Thymus (tissue), 11 donors: Measurements from ENCODE around the gene EPOP. TPM values are rescaled to one million over a fixed set of nuclear protein-coding genes. Genes with fewer than 3 reads are reported as not detected.

Source experiments
- DNase-seq, 9 donors: peaks; one replicate each; pipeline ENCODE4 v3.0.0-alpha.2; 2013; ENCODE audit warnings: low spot score in 9 of 9, low read depth in 6 of 9, missing footprints in 1 of 9
- H3K27ac ChIP-seq, 2 donors: one replicate each; pipeline ENCODE4 v1.5.1; 2013; ENCODE audit warnings: control low read depth in 1 of 2, low read depth in 1 of 2, low read length in 1 of 2, mild to moderate bottlenecking in 1 of 2, moderate library complexity in 1 of 2
- H3K27me3 ChIP-seq, 2 donors: one replicate each; pipeline ENCODE4 v1.5.1; 2013; ENCODE audit warnings: low read length in 1 of 2; ENCODE audit not compliant: control insufficient read depth in 2 of 2, insufficient read depth in 1 of 2
- H3K36me3 ChIP-seq, 2 donors: one replicate each; pipeline ENCODE4 v1.5.1; 2013; ENCODE audit warnings: low read length in 1 of 2, mild to moderate bottlenecking in 1 of 2, moderate library complexity in 1 of 2; ENCODE audit not compliant: control insufficient read depth in 2 of 2, insufficient read depth in 2 of 2
- H3K4me1 ChIP-seq, 2 donors: one replicate each; pipeline ENCODE4 v1.5.1; 2013; ENCODE audit warnings: low read length in 2 of 2; ENCODE audit not compliant: control insufficient read depth in 2 of 2, insufficient read depth in 2 of 2
- H3K4me3 ChIP-seq, 2 donors: one replicate each; pipeline ENCODE4 v1.5.1; 2013; ENCODE audit warnings: low read length in 2 of 2, control low read depth in 1 of 2, mild to moderate bottlenecking in 1 of 2
- H3K9me3 ChIP-seq, 2 donors: one replicate each; pipeline ENCODE4 v1.5.1; 2013; ENCODE audit warnings: low read length in 1 of 2, mild to moderate bottlenecking in 1 of 2; ENCODE audit not compliant: control insufficient read depth in 2 of 2, insufficient read depth in 1 of 2
- WGBS: extraction: QIAGEN DNeasy Blood & Tissue Kit; methylation state at CpG from one replicate; pipeline ENCODE4 v1.1.7; 2013; 5-methylcytosine and 5-hydroxymethylcytosine counted together
- polyA plus RNA-seq: library from polyadenylated mRNA; stranded (reverse); fragments of 200-250 nt; gene quantifications from one replicate; pipeline ENCODE4 v1.2.3, GENCODE V29; 2013
- total RNA-seq: library from RNA; stranded (reverse); fragments of 120-200 nt; gene quantifications from one replicate; pipeline ENCODE4 v1.2.4, GENCODE V29; 2013
- donor health status: healthy.

Gene EPOP
- total and polyA plus RNA-seq, 2 donors, result 2.6 to 4.3 TPM

DNA sequence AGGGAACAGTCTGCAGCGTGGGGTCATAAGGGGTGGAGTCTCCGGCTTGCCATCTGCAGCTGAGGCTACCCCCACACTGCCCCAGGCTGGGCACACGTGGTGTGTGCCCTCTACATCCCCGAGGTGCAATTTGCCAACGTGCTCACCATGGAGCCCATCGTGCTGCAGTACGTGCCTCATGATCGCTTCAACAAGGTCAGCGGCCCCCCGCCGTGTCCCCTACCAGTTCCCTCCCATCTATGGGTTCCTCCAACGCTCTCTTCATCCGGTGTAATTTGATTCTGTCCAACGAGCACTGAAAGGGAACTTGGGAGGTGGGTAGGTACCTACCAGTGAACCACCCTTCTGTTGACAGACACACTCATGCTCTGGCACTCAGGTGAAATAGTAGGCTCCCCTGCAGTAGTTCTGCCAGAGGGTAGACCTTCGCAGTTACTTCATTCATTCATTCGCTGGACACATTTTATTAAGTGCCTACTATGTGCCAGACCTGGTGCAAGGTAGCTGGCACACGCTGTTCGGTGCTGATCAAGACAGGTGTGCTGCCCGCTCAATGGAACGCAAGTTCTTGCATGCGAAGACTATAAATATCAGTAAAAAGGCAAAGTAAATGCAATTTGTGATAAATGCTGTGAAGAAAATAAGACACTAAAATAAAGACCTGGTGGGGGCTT lies 33.1 kb upstream of the EPOP start:
- DNase-seq, result no peak
- peaks cover 17 to 50% of the 10 kb centered on the region in 2 donors for H3K4me1 ChIP-seq
- H3K9me3 ChIP-seq, result peaks cover 0 to 9% of the 10 kb centered on the region in 2 donors

DNA sequence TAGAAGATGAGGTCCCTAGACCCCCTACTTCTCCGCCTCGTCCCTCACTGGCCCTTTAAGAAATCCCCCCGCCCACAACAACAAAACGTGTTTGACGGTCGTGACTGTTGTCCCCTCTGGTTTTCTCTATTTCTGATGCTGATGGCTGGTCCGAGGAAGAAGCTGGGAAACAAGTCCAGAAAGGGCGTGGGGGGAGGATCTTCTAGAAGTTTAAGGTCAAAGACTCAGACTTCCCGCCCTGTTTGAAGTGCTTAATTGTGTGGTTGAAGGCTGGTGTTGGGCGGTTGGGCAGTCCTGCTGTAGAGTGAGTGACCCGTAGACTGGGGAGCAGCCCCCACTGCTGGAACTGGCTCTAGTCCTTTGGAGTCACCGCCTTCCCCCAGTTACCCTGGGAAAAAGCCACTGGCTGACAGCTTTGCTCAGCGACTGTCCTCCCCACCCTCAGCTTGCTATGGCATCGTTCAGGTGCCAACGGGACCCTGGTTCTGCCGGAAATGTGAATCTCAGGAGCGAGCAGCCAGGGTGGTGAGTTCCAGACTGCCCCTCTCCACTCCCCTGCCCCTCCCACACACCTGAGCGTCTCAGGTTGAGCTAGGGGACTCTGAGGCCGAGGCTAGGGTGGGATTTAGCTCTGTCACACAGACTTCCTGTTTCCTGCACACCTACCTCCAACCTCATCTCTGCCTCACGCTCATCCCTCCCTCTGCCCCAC lies 31.9 kb upstream of the EPOP start:
- Histone ChIP-seq H3K4me1 (peaks cover 18 to 57% of the 10 kb centered on the region in 2 donors), H3K9me3 (peaks cover 0 to 9% of the 10 kb centered on the region in 2 donors), H3K36me3 (peaks cover 33 to 42% of the 10 kb centered on the region in 2 donors), H3K27ac (peak overlapping the region; percentile 75 to 97), H3K27me3 (no peaks in the 10 kb centered on the region), H3K4me3 (peak overlapping the region; percentile 82 to 94)
- 16% methylated on average over 20 of the region's 20 CpGs for WGBS
- DNase-seq, result peak in 2 of 9 donors; percentile 47 to 59

More for the DNA sequence above, 33.1 kb upstream of the EPOP start:
- WGBS, result 96% methylated on average over 21 of the region's 21 CpGs
- Histone ChIP-seq H3K27me3 (no peaks in the 10 kb centered on the region), H3K27ac (no peak overlapping the region), H3K4me3 (peak overlapping the region in 1 of 2 donors; percentile 82), H3K36me3 (peaks cover 44 to 53% of the 10 kb centered on the region in 2 donors)

DNA sequence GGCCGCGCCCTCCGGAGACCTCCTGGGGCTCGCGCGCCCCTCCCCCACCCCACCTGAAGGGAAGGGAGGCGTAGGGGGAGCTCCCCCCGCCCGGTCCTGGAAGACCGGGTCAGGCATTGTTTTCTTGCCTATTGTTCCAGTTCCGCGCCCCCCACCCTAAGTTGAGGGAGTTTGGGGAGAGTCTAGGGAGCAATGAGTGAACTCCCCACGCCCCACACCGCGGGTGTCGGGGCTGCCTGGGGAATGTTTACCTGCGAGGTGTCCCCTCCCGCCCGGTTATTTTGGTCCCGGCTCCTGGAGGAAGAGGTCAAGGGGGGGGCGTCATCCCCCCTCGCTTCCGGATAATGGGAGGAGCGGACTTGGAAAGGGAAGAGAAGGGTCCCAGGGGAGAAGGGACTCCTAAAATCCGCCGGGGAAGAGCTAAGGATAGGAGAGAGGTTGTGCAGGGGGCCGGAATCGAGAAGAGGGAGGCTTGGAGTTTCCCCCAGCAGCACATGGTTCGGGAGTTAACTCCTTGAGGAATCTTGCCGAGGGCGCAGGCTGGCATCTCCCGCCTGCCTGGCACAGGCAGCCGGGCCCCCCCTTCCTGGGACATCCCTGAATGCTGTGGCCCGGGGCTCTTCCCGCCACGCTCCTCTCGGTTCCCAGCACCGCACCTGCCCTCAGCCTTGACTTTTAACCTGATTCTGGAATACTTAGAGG lies 31.2 kb upstream of the EPOP start:
- Histone ChIP-seq H3K27ac (peak overlapping the region; percentile 75 to 97), H3K4me1 (peaks cover 18 to 64% of the 10 kb centered on the region in 2 donors), H3K27me3 (no peaks in the 10 kb centered on the region), H3K9me3 (peaks cover 0 to 9% of the 10 kb centered on the region in 2 donors), H3K36me3 (peaks cover 31 to 35% of the 10 kb centered on the region in 2 donors), H3K4me3 (peak overlapping the region; percentile 82 to 94)
- under 1% methylated on average over 38 of the region's 38 CpGs for WGBS
- DNase-seq, result peak in 1 of 9 donors; percentile 52

DNA sequence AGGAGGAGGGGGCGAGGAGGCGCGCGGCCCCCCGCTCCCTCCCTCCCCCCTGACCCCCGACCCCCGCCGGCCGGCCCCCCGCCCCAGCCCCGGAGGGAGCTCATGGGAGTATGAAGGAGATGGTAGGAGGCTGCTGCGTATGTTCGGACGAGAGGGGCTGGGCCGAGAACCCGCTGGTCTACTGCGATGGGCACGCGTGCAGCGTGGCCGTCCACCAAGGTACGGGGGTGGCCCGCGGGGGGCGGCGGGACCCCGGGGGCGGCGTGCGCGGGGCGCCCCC lies 30.7 kb upstream of the EPOP start:
- H3K36me3 ChIP-seq, result peaks cover 28 to 32% of the 10 kb centered on the region in 2 donors
- no peak for DNase-seq
- H3K27me3 ChIP-seq, result no peaks in the 10 kb centered on the region
- WGBS, result 1% methylated on average over 32 of the region's 32 CpGs
- H3K27ac ChIP-seq, result peak overlapping the region in 1 of 2 donors; percentile 97
- peak overlapping the region; percentile 82 to 94 for H3K4me3 ChIP-seq
- peaks cover 18 to 66% of the 10 kb centered on the region in 2 donors for H3K4me1 ChIP-seq
- H3K9me3 ChIP-seq, result peaks cover 0 to 9% of the 10 kb centered on the region in 2 donors

DNA sequence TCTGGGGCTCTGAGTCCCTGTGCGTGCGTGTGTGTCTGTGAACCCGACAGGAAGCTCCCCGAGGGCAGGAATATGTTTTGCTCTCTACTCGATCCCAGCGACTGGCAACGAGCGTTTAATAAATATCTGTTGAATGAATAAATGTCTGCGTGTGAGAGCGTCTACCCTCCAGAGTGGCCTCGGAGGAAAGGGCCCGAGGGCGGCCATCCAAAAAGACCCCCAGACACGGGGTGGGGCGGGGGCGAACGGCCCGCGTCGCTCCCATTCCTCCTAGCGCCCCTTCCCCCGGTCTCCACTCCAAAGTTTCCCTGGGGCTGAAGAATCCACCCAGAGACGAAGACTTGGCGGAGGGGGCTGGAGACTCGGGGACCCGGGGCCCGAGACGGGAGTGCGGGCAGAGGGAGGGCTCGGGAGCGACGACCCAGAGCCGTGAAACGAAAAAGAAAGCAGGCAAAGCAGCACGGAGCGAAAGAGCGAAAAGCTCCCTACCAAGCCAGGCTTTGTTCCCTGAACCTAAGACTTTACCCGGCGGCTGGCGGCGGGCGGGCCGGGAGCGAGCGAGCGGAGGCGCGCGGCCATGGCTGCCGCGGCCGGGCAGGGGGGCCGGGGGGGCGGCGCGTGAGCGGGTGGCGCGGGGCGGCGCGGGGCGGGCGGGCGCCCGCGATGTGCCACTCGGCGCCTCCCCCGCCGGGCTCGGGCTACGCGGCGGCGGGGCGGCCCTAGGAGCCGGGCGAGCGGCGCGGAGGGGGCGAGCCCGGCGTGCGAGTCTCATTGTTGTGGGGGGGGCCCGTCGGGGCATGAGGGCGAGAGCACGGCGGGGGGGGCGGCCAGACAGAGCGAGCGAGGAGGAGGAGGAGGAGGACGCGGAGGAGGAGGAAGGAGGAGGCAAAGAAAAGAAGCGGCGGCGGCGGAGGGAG lies 30.1 kb upstream of the EPOP start, which contains the start of gene MLLT6:
TSS of gene MLLT6 (plus strand) at position 668 of the 917 bp plus-strand sequence. CDS start 360 bp downstream, outside the sequence.
- under 1% methylated on average over 99 of the region's 100 CpGs for WGBS
- Histone ChIP-seq H3K27me3 (no peaks in the 10 kb centered on the region), H3K9me3 (peaks cover 0 to 9% of the 10 kb centered on the region in 2 donors), H3K4me1 (peaks cover 18 to 62% of the 10 kb centered on the region in 2 donors), H3K27ac (peak within 1 kb of the TSS; percentile 89 to 97), H3K36me3 (peaks cover 22 to 26% of the 10 kb centered on the region in 2 donors), H3K4me3 (peak within 1 kb of the TSS; percentile 82 to 94)
- DNase-seq, result peak in 6 of 9 donors; percentile 53 to 90 (median 68)

DNA sequence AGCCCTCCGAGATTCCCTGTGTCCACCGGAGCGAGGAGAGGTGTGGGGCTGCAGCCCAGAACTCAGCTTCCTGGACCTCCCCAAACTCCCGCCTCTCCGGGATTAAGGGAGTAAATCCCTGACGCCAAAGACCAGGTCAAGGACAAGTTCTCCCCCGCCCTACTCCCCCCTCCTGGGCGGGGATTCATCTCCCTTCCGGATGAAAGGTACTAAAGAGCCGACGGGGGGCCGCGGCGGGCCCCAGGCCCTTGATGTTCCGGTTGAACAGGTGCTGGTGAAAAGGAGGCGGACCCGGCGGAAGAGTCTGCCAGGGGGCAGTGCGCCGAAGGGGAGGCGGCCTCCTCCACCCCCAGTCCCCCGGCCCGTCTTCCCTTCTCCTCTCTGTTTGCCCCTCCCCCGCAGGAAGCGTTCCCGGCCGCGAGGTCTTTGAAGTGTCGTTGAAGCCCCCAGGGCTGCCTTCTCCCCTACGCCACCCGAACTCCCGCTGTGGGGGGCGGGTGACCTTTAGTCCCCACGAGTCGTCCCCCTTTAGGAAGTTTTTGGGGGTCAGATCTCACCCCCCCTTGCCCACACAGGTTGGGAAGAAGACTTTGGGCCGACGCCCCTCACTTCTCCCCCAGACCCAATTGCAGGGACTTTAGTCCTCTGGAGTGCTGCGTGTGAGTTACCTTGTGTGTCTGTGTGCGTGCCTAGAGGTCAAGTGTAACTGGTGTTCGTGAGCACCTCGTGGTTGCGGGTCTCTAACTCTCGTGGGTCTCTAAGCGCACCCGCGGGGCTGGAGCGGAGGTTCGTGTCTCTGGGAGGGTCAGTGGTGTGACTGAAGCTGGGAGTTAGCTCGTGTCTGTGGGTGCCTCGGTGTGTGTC lies 29.2 kb upstream of the EPOP start:
- Histone ChIP-seq H3K27me3 (no peaks in the 10 kb centered on the region), H3K27ac (peak overlapping the region; percentile 89 to 97), H3K36me3 (peaks cover 13 to 17% of the 10 kb centered on the region in 2 donors), H3K4me1 (peaks cover 14 to 59% of the 10 kb centered on the region in 2 donors), H3K9me3 (peaks cover 0 to 9% of the 10 kb centered on the region in 2 donors), H3K4me3 (peak overlapping the region; percentile 80 to 94)
- peak in 7 of 9 donors; percentile 57 to 92 (median 77) for DNase-seq
- under 1% methylated on average over 50 of the region's 50 CpGs for WGBS

DNA sequence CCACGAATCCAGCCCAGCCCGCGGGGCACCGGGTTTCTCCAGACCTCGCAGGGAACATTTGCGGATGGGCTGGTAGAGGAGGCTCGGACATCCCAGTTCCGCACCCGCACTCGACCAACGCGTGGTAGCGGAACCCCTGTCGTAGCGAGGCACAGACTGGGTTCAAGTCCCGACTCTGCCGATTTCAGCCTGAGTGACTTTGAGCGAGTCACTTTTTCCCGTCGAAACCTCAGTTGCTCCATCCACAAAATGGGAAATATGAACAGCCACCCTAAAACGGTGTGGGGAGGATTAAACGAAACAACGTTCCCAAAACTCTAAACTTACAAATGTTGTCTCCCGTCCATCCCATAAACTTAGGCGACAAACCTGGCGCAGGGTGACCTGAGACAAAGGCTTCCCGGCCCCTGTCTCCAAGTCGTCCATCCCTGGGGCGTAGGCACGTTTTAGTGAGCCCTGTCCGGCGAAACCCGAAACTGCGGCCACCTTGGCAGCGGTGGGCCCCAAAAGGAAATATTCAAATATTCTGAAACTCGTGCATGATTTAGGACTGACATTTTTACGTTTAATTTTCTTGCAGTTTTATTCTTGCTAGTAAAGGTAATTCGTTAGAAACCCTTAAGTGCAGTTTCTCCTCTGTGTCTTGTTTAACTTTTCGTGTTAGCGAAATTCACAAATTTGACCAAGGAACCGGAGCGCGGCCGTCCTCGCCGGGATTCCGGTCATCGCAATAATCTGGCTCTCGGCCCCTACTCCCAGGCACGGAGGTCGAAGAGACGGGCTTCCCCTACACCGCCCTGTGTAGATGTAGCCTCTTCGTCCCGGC lies 28.4 kb upstream of the EPOP start:
- DNase-seq, result peak in 2 of 9 donors; percentile 20 to 21

More for the DNA sequence above, 28.4 kb upstream of the EPOP start:
- WGBS, result 2% methylated on average over 55 of the region's 55 CpGs
- peak overlapping the region; percentile 89 to 97 for H3K27ac ChIP-seq
- H3K4me1 ChIP-seq, result peaks cover 14 to 59% of the 10 kb centered on the region in 2 donors
- H3K36me3 ChIP-seq, result peaks cover 10 to 11% of the 10 kb centered on the region in 2 donors
- peak overlapping the region; percentile 80 to 94 for H3K4me3 ChIP-seq
- peaks cover 0 to 9% of the 10 kb centered on the region in 2 donors for H3K9me3 ChIP-seq
- no peaks in the 10 kb centered on the region for H3K27me3 ChIP-seq
